HepG2 (cell line): ENCODE data around the gene LRIT1. TPM values are rescaled to one million over a fixed set of nuclear protein-coding genes. Genes with fewer than 3 reads are reported as not detected.

Source experiments
- ATAC-seq: fragments of 200-7000 bp; cut with Tn5 transposase; 3 replicates; pipeline ENCODE4 v1.9.1; 2020; ENCODE audit warnings: mild to moderate bottlenecking, moderate library complexity
- BruUV-seq: library from RNA; stranded (reverse); fragments of 400-500 nt; replicated peaks from 2 replicates; lab custom pipeline; 2021; lab: Mats Ljungman, UMichigan
- CTCF ChIA-PET: fragments of 300-600 bp; formaldehyde crosslinking; extraction: SDS; loops from one replicate; lab custom pipeline; 2021; ENCODE audit warnings: low total read pairs, inconsistent platforms, low intra/inter-chr PET ratio; lab: Yijun Ruan, JAX
- POLR2A ChIA-PET: fragments of 350-600 bp; sonication (Branson Sonifier 250); formaldehyde crosslinking; loops from one replicate; lab custom pipeline; 2020; ENCODE audit warnings: antibody characterized with exemption, inconsistent platforms; lab: Yijun Ruan, JAX
- DNase-seq: peaks from one replicate; pipeline ENCODE4 v3.0.0-alpha.2; 2015; ENCODE audit warnings: low spot score
- FAIRE-seq: peaks from 3 replicates; lab custom pipeline; 2011; peaks lifted over from hg19 to GRCh38; lab: Jason Lieb, UNC
- H2AFZ ChIP-seq: one replicate; pipeline ENCODE4 v1.6.1; 2011; ENCODE audit warnings: low read length, inconsistent platforms
- H3K27ac ChIP-seq: fragments of 300-600 bp; 3 replicates; pipeline ENCODE4 v1.8.0; 2011; ENCODE audit warnings: mixed run types, mild to moderate bottlenecking, mixed read lengths, low read length, inconsistent platforms; ENCODE audit not compliant: insufficient read depth; ENCODE audit errors: extremely low read length
- H3K27me3 ChIP-seq, 2 experiments: fragments of 200-600 bp in 1 of 2; 2 replicates in 1 of 2; 3 replicates in 1 of 2; pipeline versions ENCODE4 v1.6.0 to v1.8.0; 2011; ENCODE audit warnings: low read length in 2 of 2, mild to moderate bottlenecking in 2 of 2, moderate library complexity in 2 of 2, inconsistent platforms in 1 of 2; ENCODE audit not compliant: insufficient read depth in 2 of 2, control insufficient read depth in 1 of 2
- H3K36me3 ChIP-seq, 2 experiments: fragments of 200-600 bp in 1 of 2; replicated peaks in 1 of 2; 2 replicates in 1 of 2; 3 replicates in 1 of 2; pipeline versions ENCODE4 v1.5.1 to v1.8.0; 2011; ENCODE audit warnings: low read length in 2 of 2, inconsistent platforms in 1 of 2; ENCODE audit not compliant: insufficient read depth in 2 of 2, control insufficient read depth in 1 of 2
- H3K4me1 ChIP-seq: 2 replicates; pipeline ENCODE4 v1.5.1; 2012; ENCODE audit warnings: low read length, inconsistent platforms; ENCODE audit not compliant: insufficient read depth
- H3K4me2 ChIP-seq: 2 replicates; pipeline ENCODE4 v1.6.0; 2011; ENCODE audit warnings: low read depth, low read length, inconsistent platforms
- H3K4me3 ChIP-seq, 3 experiments: fragments of 200-600 bp in 1 of 3; sonication (generic), shearing (Covaris generic) in 1 of 3; replicated peaks in 1 of 3; 2 replicates each; pipeline ENCODE4 v1.5.1; 2011 to 2016; ENCODE audit warnings: low read length in 3 of 3, inconsistent platforms in 2 of 3, low read depth in 2 of 3, mild to moderate bottlenecking in 2 of 3, control low read depth in 1 of 3, mixed read lengths in 1 of 3; ENCODE audit not compliant: insufficient read depth in 1 of 3
- H3K79me2 ChIP-seq: one replicate; pipeline ENCODE4 v1.6.1; 2011; ENCODE audit warnings: low read length, inconsistent platforms; ENCODE audit not compliant: insufficient read depth
- H3K9ac ChIP-seq: 2 replicates; pipeline ENCODE4 v1.6.0; 2011; ENCODE audit warnings: mild to moderate bottlenecking, low read depth, low read length, inconsistent platforms; ENCODE audit not compliant: insufficient read depth
- H3K9me3 ChIP-seq: 2 replicates; pipeline ENCODE4 v1.5.1; 2012; ENCODE audit warnings: mild to moderate bottlenecking, low read length
- H4K20me1 ChIP-seq: 2 replicates; pipeline ENCODE4 v1.6.0; 2011; ENCODE audit warnings: inconsistent platforms, mild to moderate bottlenecking, low read length, moderate library complexity; ENCODE audit not compliant: insufficient read depth
- ATF6 ChIP-seq: sonication (generic); formaldehyde crosslinking; conservative IDR thresholded peaks from 2 replicates; pipeline ENCODE4 v1.4.0; 2020; ENCODE audit warnings: missing genetic modification reagents
- CREB1 ChIP-seq, 2 experiments: fragments of 450-650 bp in 1 of 2; IDR thresholded peaks; 2 replicates each; pipeline ENCODE4 v1.6.1; 2016 to 2017; ENCODE audit warnings: control low read depth in 1 of 2, mild to moderate bottlenecking in 1 of 2, missing compliant biosample characterization in 1 of 2, missing genetic modification characterization in 1 of 2
- DNMT1 ChIP-seq: sonication (generic); formaldehyde crosslinking; IDR thresholded peaks from 2 replicates; pipeline ENCODE4 v1.5.1; 2020; ENCODE audit warnings: mild to moderate bottlenecking, missing genetic modification reagents
- EEA1 ChIP-seq: sonication (generic); formaldehyde crosslinking; IDR thresholded peaks from 2 replicates; pipeline ENCODE4 v1.5.1; 2020; ENCODE audit warnings: mild to moderate bottlenecking, missing genetic modification reagents, borderline replicate concordance
- ETV5 ChIP-seq: IDR thresholded peaks from 2 replicates; pipeline ENCODE4 v1.6.1; 2018; ENCODE audit warnings: missing biosample characterization, missing genetic modification reagents, inconsistent platforms, borderline replicate concordance
- GABPA ChIP-seq, 2 experiments: IDR thresholded peaks; 2 replicates each; pipeline ENCODE4 v1.6.1; 2011 to 2016; ENCODE audit warnings: low read depth in 2 of 2, low read length in 1 of 2, missing biosample characterization in 1 of 2, missing genetic modification characterization in 1 of 2
- GABPB1 ChIP-seq: IDR thresholded peaks from 2 replicates; pipeline ENCODE4 v1.6.1; 2016; ENCODE audit warnings: mild to moderate bottlenecking, missing genetic modification reagents, moderate library complexity, missing compliant biosample characterization
- MED13 ChIP-seq: sonication (generic); formaldehyde crosslinking; IDR thresholded peaks from 2 replicates; pipeline ENCODE4 v1.5.0; 2020; ENCODE audit warnings: missing genetic modification reagents
- MXD3 ChIP-seq: IDR thresholded peaks from 2 replicates; pipeline ENCODE4 v1.6.1; 2016; ENCODE audit warnings: mild to moderate bottlenecking, missing biosample characterization, missing genetic modification reagents
- PAWR ChIP-seq: sonication (generic); formaldehyde crosslinking; IDR thresholded peaks from 2 replicates; pipeline ENCODE4 v1.4.0; 2020; ENCODE audit warnings: missing genetic modification reagents, mild to moderate bottlenecking, borderline replicate concordance
- PHF20 ChIP-seq: sonication (generic); formaldehyde crosslinking; IDR thresholded peaks from 2 replicates; pipeline ENCODE4 v1.5.0; 2020; ENCODE audit warnings: mild to moderate bottlenecking, missing genetic modification reagents
- RAD21 ChIP-seq: fragments of 450-650 bp; formaldehyde crosslinking; IDR thresholded peaks from 2 replicates; pipeline ENCODE4 v1.5.0; 2020; ENCODE audit warnings: mild to moderate bottlenecking
- SMC3 ChIP-seq: IDR thresholded peaks from 2 replicates; pipeline ENCODE4 v1.6.1; 2011; ENCODE audit warnings: low read length, improper control_type of control experiment
- STAG1 ChIP-seq: sonication (generic); formaldehyde crosslinking; IDR thresholded peaks from 2 replicates; pipeline ENCODE4 v1.4.0; 2020; ENCODE audit warnings: missing genetic modification reagents
- TEAD3 ChIP-seq: optimal IDR thresholded peaks from 2 replicates; pipeline ENCODE3; 2016; ENCODE audit warnings: borderline replicate concordance
- ZFP36 ChIP-seq: fragments of 150-350 bp; IDR thresholded peaks from 2 replicates; pipeline ENCODE4 v1.6.1; 2018; ENCODE audit warnings: borderline replicate concordance, low read length, low read depth; ENCODE audit not compliant: partially characterized antibody
- ZKSCAN8 ChIP-seq: IDR thresholded peaks from 2 replicates; pipeline ENCODE4 v1.6.1; 2016; ENCODE audit warnings: borderline replicate concordance, missing genetic modification reagents, missing compliant biosample characterization
- ZNF225 ChIP-seq: sonication (generic); formaldehyde crosslinking; IDR thresholded peaks from 2 replicates; pipeline ENCODE4 v1.4.0; 2020; ENCODE audit warnings: mild to moderate bottlenecking, missing genetic modification reagents
- ZNF317 ChIP-seq: sonication (generic); formaldehyde crosslinking; IDR thresholded peaks from 2 replicates; pipeline ENCODE4 v1.5.0; 2020; ENCODE audit warnings: mild to moderate bottlenecking, missing genetic modification reagents
- ZNF775 ChIP-seq: sonication (generic); formaldehyde crosslinking; IDR thresholded peaks from 2 replicates; pipeline ENCODE4 v1.4.0; 2020; ENCODE audit warnings: missing genetic modification reagents, mild to moderate bottlenecking, moderate library complexity, borderline replicate concordance
- ZSCAN20 ChIP-seq: sonication (generic); formaldehyde crosslinking; IDR thresholded peaks from 2 replicates; pipeline ENCODE4 v1.4.0; 2020; ENCODE audit warnings: missing genetic modification reagents, mild to moderate bottlenecking, borderline replicate concordance
- WGBS: methylation state at CpG from one replicate; pipeline ENCODE4 v1.1.6; 2017; ENCODE audit warnings: low lambda C conversion rate; 5-methylcytosine and 5-hydroxymethylcytosine counted together
- in situ Hi-C: cut with HindIII; loops from 2 replicates; pipeline ENCODE4 v1.10.0; 2017; ENCODE audit warnings: low pct_unique_long_range_greater_than_20kb; ENCODE audit not compliant: extremely low pct_ligation_motif_present
- intact Hi-C: fragments of 100-400 bp; cut with micrococcal nuclease; formaldehyde crosslinking; loops from one replicate; pipeline ENCODE4 v1.10.0; 2022; ENCODE audit not compliant: unreplicated experiment
- polyA plus RNA-seq, 8 experiments: library from polyadenylated mRNA; depleted of rRNA in 3 of 8; stranded (reverse) in 7 of 8; unstranded in 1 of 8; fragments of >200 nt; fragmentation: Illumina TruSeq in 4 of 8; extraction: Trizol in 4 of 8; gene quantifications; 2 replicates each; pipeline versions ENCODE4 v1.2.1 to v1.2.3, GENCODE V29; 2011 to 2016; ENCODE audit warnings: low read depth in 4 of 8, missing spikeins in 1 of 8, mixed read lengths in 1 of 8; ENCODE audit not compliant: insufficient read depth in 1 of 8
- total RNA-seq, 5 experiments: library from RNA; depleted of rRNA; stranded (reverse); fragments of >200 nt; fragmentation: Illumina TruSeq; extraction: Trizol; gene quantifications; 2 replicates each; pipeline ENCODE4 v1.2.3, GENCODE V29; 2016; ENCODE audit warnings: low read depth in 1 of 5

The LRIT1 gene
- total and polyA plus RNA-seq, 2 of the 13 experiments (the other 11 are each of a cell fraction or from before 2014, with no cell fraction given) = not detected

GRCh38 chr10:84269162-84269561 lies 27.8 kb upstream of the LRIT1 start (continued):
- no peak for TF ChIP-seq ZFP36
- no peak for TF ChIP-seq PHF20
- TF ChIP-seq ZNF317 (CRISPR knock-in tag) = no peak
- no peak for TF ChIP-seq MED13 (CRISPR knock-in tag)
- no peak for TF ChIP-seq ZNF775 (CRISPR knock-in tag)

GRCh38 chr10:84267503-84268126 lies 26.3 kb upstream of the LRIT1 start:
- Histone ChIP-seq H3K9ac (no peak overlapping the region), H3K4me1 (peaks cover 14% of the 10 kb centered on the region; the same call in 1 of the 2 replicates), H3K36me3 (no peaks in the 10 kb centered on the region), H3K4me2 (0 out of 2 replicates have a peak overlapping the region, but pooled peaks have one; percentile 22), H3K27me3 (peaks cover 0 to 22% of the 10 kb centered on the region in 2 experiments; a peak in 2 of 5 replicates), H3K27ac (no peak overlapping the region), H2AFZ (no peak overlapping the region), H3K79me2 (no peaks in the 10 kb centered on the region), H4K20me1 (no peaks in the 10 kb centered on the region), H3K4me3 (no peak overlapping the region), H3K9me3 (no peaks in the 10 kb centered on the region)
- peak; percentile 64 for ATAC-seq
- POLR2A ChIA-PET = no interaction called here
- DNase-seq = peak; percentile 13
- in situ Hi-C loops = loop anchor here (5.0 to 10.0 kb wide), 2 partner anchors 97 to 275 kb away; no protein-coding TSS in a partner anchor
- intact Hi-C loops = no loop called here
- no peak for FAIRE-seq
- CTCF ChIA-PET = interaction anchor here (1.2 kb wide), 1 partner anchor 270 kb away, joined by 3 read pairs; no protein-coding TSS in a partner anchor
- WGBS = 24% methylated on average over 7 of the region's 7 CpGs
- BruUV-seq = no TSS peak
- TF ChIP-seq ZFP36 = no peak
- no peak for TF ChIP-seq ZSCAN20 (CRISPR knock-in tag)
- TF ChIP-seq ETV5 (CRISPR knock-in tag) = peak; percentile 29; the same call in 1 of the 2 replicates
- TF ChIP-seq ZKSCAN8 (CRISPR knock-in tag) = no peak
- TF ChIP-seq ATF6 (CRISPR knock-in tag) = no peak
- no peak for TF ChIP-seq PAWR (CRISPR knock-in tag)
- TF ChIP-seq GABPB1 (CRISPR knock-in tag) = peak; percentile 56; the same call in 1 of the 2 replicates
- no peak for TF ChIP-seq ZNF225 (CRISPR knock-in tag)
- no peak for TF ChIP-seq GABPA (IDR thresholded peaks at IDR 0.05; ENCODE audit: low read depth, low read length)
- 0 out of 2 replicates have a peak, but pooled peaks have one; percentile 21 for TF ChIP-seq GABPA (CRISPR knock-in tag; IDR thresholded peaks at IDR 0.05; ENCODE audit: low read depth)
- no peak for TF ChIP-seq DNMT1
- no peak for TF ChIP-seq CREB1 (IDR thresholded peaks at IDR 0.05)
- TF ChIP-seq CREB1 (CRISPR knock-in tag; IDR thresholded peaks at IDR 0.05) = no peak
- no peak for TF ChIP-seq MXD3
- TF ChIP-seq STAG1 (CRISPR knock-in tag) = peak; percentile 25; the same call in 1 of the 2 replicates
- TF ChIP-seq RAD21 (CRISPR knock-in tag) = 0 out of 2 replicates have a peak, but pooled peaks have one; percentile 16
- peak; percentile 55; the same call in 1 of the 2 replicates for TF ChIP-seq SMC3
- peak; percentile 56 for TF ChIP-seq TEAD3 (CRISPR knock-in tag)
- TF ChIP-seq EEA1 = no peak
